GM18508 (cell line): ENCODE measurements around the gene BAZ2B.
"Not testable (repeated sequence)": the region's sequence is repeated elsewhere in the genome, so short reads cannot be mapped to it uniquely, and the experiment has no call there.

ENCODE experiments used
- ATAC-seq: cut with Tn5 transposase; IDR thresholded peaks from one replicate; pipeline ENCODE4 v1.9.1; 2021; ENCODE audit warnings: moderate number of reproducible peaks; ENCODE audit not compliant: insufficient read depth, unreplicated experiment

BAZ2B gene

DNA sequence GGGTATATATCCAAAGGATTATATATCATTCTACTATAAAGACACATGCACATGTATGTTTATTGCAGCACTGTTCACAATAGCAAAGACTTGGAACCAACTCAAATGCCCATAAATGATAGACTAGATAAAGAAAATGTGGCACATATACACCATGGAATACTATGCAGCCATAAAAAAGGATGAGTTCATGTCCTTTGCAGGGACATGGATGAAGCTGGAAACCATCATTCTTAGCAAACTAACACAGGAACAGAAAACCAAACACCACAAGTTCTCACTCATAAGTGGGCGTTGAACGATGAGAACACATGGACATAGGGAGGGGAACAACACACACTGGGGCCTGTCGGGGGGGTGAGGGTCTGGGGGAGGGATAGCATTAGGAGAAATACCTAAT, 254.7 kb downstream of the BAZ2B start:
- not testable (repeated sequence) for ATAC-seq

DNA sequence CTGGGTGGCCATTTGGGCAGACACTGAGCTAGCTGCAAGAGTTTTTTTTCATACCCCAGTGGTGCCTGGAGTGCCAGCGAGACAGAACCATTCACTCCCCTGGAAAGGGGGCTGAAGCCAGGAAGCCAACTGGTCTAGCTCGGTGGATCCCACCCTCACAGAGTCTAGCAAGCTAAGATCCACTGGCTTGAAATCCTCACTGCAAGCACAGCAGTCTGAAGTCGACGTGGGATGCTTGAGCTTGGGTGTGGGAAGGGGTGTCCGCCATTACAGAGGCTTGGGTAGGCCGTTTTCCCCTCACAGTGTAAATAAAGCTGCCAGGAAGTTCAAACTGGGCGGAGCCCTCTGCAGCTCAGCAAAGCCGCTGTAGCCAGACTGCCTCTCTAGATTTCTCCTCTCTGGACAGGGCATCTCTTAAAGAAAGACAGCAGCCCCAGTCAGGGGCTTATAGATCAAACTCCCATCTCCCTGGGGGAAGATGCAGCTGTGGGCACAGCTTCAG, 260.2 kb downstream of the BAZ2B start:
- ATAC-seq = no peak

DNA sequence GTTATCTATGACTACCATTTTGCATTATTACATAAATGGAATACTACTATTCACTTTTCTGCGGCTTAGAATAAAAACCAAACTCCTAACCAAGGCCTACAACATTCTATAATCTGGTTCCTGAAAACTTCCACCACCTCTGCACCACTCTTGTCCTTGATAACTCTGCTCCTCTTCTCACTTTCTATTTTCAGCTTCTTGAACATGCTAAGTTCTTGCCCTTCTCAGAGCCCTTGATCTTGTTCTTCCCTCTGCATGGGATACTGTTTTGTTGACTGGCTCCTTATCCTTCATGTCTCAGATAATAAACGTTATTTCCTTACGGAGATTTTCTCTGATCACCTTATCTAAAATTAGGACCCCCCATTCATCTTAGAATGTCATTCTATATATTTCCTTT, 264.4 kb downstream of the BAZ2B start:
- ATAC-seq = no peak

DNA sequence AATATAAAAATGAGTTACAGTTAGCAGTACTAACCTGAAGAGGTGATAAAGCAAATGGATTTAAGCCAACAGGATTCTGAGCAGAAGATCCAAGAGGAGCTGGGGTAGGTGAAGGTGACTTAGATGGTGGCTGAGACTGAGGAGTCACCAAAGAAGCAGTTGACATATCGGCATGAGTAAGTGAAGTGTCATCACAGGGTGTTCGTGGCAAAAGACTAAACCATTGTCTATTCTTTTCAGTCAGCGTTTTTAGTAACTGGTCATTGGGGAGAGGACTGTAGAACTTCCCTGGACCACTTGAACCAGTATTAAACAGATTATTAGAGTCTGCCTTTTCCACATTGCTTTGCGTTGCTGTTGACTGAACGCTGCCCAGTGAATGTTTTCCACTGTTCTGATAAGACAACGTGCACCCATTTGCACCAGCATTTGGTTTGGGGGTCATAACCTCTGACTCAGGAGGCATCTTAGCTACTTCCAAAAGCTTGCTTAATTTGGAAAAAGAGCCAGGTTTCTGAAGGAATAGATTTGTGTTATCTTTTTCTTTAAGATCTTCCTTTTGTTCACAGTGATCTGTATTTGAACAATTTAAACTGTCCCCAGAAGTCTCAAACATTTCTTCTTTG, 266.6 kb downstream of the BAZ2B start:
- ATAC-seq = no peak

DNA sequence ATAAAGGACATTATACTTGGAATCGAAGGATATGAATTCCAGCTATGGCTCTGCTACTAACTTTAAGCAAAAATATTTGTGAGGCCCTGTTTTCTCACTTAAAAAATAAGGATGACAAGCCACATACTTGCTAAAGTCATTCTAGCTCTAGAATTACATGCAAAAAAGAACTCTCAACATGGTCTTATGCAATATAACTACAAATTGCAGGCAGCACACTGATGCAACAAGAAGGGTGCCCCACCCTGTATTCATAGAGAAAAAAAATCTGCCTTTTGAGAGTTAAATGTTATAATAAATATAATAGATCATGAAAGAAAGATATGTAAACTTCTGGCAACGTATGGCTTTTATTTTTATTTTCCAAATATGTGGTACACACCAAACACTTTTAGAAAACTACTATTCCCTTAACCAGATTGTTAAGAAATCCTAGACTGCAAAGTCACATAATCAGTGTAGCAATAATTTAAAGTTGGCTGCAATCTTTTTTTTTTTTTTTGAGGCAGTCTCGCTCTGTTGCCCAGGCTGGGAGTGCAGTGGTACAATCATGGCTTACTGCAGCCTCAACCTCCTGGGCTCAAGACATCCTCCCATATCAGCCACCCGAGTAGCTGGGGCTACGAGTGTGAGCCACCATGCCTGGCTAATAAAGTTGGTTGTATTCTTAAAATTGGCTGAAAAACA, 289.6 kb downstream of the BAZ2B start:
- ATAC-seq = no peak

DNA sequence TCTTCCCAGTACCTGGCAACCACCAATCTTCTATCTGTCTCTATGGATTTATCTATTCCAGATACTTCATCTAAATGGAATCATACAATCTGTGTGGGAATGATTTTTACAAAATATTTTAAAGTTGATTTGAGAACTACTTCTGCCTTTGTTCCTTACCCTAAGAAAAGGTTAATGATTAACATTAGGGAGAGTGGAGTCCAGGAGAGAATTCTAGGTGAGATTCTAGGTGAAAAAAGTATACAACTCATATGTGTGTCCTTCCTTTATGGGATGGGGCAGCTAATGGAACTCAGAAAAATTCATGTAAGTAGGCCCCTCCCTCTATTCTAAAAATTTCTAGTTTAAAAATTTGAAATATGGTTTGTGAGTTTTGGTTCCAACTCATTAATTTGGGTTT, 293.9 kb downstream of the BAZ2B start:
- no peak for ATAC-seq

DNA sequence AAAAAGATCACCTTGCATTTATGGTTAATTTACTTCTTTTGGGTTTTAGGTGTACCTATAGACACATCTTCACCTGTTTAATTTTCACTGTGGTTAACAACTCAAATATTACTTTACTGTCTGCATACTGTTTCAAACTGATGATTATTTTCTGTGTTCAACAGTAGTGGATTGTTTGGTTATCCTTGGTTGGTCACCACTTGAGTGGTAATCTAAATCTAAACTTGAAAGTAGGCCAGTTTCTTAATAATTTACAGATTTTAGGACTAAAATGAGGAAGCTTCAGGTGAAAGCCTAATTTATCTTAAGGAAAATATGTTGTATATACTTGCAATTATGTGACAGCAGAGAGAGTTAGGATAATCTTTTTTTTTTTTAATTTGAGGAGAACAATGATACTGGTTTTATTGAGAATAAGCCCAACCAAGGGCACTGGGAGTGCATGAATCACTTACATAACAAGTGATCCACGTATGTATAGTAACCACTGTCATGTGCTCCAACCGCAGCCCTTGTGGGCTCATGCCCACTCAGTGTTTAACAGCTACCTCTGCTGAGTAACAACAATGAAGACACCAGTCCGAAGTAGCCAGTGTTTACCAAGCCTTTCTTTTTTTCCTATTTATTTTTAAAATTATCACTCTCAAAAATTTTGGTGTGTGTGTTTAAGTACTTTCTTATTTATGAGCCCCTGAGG, 298.8 kb downstream of the BAZ2B start:
- ATAC-seq = no peak

DNA sequence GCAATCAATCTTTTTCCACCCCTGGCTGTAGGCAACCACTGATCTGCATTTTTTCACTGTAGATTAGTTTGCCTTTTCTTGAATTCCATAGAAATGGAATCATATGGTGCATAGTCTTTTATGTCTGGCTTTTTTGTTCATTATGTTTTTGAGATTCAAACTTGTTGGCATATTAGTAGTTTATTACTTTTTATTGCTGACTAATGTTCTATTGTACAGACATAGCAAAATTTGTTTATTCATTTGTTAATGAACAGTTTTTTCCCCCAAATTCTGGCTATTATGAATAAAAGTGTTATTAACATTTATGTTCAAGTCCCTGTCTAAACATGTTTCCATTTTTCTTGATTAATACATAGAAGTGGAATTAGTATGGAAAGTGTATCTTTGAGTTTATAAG, 308.4 kb downstream of the BAZ2B start:
- ATAC-seq = no peak

DNA sequence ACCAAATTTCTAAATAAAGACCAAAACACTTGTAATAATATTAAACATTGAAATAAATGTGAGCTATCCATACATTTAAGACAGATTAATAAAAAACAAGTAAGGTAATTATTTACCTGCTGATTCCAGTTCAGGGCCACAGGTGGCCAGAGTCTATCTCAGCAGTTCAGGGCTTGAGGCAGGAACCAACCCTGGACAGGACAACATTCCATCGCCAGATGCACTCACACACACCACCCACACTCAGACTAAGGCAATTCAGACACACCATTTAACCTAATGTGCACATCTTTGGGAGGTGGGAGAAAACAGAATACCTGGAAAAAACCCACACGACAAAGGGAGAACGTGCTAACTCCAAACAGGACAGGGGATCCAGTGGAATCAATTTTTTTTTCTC, 315.8 kb downstream of the BAZ2B start:
- no peak for ATAC-seq

DNA sequence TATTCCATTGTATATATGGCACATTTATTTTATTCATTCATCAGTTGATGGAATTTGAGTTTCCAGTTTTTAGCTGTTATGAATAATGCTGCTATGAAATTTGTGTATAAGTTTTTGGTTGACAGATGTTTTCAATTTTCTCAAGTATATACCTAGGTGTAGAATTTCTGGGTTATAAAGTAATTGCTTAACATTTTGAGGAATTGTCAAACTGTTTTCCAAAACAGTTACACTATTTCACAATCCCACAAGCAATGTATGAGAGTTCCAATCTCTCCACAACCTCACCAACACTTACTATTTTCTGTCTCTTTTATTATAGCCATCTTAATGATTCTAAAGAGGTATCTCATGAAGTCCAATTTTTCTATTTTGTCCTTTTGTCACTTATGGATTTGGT, 317.4 kb downstream of the BAZ2B start:
- no peak for ATAC-seq

DNA sequence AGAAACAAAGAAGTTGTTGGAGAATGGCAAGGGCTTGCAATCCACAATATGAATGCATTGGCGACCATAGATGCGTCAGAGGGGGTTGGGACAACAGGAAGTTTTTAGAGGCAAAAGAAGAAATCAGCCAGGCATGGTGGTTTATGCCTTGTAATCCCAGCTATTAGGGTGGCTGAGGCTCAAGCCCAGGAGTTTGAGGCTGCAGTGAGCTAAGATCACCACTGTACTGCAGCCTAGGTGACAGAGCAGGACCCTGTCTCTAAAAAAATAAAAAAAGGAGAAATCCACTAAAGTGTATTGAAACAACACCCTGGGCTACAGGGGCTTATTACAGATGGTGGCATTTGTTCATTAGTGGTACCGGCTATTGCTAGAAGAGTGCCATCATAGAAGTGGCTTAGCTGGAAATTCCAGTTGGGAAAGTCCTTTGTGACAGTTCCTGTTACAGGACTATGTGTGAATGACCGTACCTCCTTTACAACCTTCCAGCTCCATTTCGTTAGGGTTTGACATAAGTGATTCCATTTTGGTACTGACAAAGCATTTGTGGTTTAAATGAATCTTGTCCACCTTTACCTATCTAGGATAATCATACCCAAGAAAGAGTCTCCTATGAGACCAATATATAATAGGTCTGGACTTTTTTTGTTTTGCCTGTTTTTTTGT, 319.2 kb downstream of the BAZ2B start:
- no peak for ATAC-seq

DNA sequence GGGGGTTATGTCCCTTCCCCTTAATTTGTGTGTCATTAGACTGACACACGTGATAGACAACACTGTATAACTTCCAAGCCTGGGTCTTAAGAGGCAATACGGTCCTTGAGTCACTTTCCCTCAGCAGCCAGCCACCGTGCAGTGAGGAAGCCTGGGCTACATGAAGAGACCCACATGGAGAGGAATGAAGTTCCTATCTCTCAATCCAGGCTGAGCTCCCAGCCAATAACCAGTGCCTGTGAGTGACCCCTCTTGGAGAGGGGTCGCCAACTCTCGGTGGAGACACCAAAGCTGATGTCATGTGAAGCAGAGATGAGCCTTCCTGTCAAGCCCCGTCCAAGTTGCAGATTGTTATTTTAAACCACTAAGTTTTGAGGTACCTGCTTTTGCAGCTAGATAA, 324.2 kb downstream of the BAZ2B start:
- no peak for ATAC-seq

DNA sequence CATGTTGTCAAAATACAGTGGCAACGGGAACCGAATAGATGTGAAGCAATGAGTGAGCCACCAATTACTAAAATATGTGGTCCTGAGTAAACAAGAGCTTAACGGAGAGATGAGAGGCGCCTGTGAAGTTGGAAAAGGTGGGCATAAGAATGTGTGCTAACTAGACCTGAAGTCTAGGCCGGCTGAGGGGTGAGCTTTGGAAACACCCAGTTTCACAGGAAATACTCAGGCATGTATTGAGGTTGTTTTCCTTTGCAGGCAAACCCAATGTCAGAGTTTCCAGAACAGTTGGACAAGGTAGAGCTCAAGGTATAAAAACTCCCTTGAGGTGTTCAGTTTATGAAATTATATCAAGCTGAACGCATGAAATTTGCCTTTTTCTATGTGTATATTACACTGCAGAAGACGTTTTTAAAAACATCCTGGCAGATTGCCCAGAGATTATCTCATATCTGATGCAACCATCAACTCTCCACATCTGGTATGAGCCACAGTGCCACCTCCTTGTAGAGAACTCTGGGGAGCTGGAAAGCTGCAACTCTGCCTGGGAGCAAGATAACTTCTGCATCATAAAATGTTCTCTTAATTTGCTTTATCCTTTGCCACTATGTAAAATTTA, 325.9 kb downstream of the BAZ2B start:
- ATAC-seq = no peak

DNA sequence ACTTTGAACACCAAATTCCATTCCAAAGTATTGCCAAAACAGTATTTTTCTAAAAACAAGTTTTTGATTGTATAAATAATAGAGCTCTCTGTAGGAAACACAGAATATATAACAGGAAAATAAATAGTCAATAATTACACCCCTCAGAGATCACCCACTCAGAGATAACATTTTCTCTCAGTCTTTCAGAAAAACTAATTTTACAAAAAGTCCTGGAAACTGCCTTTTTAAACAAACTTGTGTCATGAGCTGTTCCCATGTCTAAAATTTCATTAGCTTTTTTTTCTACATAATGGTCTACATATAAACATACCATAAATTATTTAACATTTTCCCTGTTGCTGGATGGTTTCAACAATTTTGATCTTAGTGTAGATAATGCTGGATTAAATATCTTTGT, 328.6 kb downstream of the BAZ2B start:
- ATAC-seq = no peak

DNA sequence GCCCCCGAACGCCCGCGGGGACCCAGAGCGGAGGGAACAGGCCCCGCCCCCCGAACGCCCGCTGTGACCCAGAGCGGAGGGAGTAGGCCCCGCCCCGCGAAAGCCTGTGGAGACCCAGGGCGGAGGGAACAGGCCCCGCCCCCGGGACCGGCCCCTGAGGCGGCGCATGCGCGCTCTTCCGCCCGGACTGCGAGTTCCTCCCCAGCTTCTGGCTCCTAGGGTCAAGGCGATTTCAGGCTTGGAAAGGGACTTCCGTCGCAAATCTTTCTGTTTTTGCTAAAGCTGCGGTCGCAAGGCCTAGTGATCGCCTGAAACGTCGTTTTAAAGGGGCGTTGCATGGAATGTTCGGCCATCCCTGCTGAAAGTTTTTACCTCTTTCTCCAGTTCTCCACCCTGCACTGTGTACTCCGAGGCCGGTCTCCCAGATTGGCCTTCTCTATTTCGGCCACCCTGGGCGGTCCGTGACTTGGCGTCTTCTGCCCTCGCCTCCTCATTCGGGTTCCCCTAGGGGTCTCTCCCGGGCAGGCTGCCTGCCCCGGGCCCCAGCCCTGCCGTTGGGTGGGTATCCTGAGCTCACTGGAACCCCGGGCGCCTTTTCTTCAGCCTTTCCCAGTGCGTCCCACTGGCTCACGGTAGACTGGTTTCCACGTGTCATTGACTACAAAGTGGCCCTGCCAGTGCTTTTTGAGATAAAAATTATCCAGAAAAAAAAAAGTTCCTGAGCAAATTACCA, 329.5 kb downstream of the BAZ2B start:
- peak; percentile 65 for ATAC-seq

DNA sequence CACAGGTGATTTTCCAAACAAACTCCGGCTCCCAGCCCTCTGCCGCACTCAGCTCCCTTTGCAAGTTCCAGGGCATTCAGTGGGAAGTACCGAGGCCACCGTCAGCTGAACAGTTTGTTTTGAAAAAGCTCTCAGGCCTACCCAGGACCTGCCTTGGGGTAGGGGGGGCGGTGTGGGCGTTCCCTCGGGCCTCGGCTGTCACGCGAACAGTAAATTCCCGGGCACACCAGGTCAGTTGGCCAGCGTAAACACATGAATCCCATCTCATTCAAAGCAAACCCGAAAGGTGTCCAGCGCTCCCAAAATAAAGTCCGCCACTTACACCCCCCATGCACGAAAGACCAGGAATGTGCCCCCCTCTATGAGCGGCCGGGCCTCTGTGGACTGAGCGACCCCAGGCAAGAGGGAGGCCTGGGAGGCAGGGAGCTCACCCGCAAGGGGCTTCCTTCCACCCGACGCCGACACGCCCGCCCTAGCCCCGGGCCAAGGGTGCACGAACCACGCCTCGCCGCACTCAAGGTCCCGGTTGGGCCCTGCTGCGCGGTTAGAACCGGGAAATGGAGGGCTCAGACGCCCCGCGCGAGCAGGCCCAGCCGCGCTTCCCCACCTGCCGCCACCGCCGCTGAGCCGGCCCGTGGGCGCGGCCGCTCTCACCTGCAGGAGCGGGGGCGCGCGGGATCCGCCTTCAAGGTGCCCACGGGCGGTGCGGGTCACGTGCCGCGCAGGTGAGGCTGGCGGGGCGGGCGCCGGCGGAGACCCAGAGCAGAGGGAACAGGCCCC, 330.2 kb downstream of the BAZ2B start, which contains the start of gene WDSUB1:
Gene WDSUB1 (minus strand): TSS at position 775 of the 780 bp plus-strand sequence. CDS start 3,634 bp downstream, outside the sequence.
- peak; percentile 7 for ATAC-seq

DNA sequence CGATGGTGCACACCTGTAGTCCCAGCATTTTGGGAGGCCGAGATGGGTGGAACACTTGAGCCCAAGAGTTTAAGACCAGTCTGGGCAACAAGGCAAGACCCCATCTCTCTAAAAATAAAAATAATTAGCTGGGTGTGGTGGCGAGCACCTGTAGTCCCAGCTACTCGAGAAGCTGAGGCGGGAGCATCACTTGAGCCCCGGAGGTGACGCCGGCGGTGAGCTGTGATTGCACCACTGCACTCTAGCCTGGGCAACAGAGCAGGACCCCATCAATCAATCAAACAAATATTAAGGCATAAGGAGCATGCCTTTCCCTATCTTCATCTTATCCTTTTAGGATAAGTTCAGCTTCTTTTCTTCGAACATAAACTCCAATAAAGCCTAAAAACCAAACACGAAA, 330.9 kb downstream of the BAZ2B start:
- no peak for ATAC-seq

DNA sequence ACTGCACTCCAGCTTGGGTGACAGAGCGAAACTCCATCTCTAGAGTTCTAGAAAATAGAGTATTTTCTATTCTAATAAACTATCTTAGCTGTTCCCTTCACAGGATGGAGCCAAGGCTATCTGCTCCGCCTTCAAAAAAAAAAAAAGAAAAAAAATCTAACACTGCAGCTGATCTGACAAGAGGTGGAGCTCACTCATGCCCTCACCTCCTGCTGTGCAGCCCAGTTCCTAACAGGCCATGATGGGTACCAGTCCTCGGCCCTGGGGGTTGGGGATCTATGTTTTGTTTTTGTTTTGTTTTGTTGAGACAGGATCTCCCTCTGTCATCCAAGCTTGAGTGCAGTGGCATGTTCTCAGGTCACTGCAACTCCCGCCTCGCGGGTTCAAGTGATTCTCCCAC, 332.8 kb downstream of the BAZ2B start:
- ATAC-seq = no peak

DNA sequence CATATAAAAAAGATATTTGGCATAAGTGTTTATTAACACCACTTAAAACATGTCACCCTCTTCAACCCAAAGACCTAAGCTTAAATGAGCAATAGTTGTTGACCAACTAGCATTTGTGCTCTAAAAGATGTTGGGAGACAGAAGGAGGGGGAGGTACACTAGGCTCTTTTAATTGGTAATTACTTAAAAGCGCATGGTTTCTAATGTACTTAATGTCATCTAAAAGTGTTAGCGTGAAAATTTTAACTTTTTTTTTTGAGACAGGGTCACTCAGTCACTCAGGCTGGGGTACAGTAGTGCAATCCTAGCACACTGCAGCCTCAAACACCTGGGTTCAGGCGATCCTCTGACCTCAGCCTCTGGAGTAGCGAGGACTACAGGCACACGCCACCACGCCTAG, 335.3 kb downstream of the BAZ2B start:
- ATAC-seq = no peak
